GM18505 (cell line): ENCODE results near the gene OR10T2.
"Not testable (repeated sequence)": the region's sequence is repeated elsewhere in the genome, so short reads cannot be mapped to it uniquely, and the experiment has no call there.

Experiments used
- ATAC-seq: cut with Tn5 transposase; IDR thresholded peaks from one replicate; pipeline ENCODE4 v1.9.1; 2021; ENCODE audit not compliant: unreplicated experiment
- POLR2A ChIP-seq: IDR thresholded peaks from 4 replicates; pipeline ENCODE4 v1.6.1; 2011; ENCODE audit warnings: borderline replicate concordance; ENCODE audit not compliant: insufficient read depth, insufficient read length; ENCODE audit errors: extremely low read depth

The OR10T2 gene

DNA sequence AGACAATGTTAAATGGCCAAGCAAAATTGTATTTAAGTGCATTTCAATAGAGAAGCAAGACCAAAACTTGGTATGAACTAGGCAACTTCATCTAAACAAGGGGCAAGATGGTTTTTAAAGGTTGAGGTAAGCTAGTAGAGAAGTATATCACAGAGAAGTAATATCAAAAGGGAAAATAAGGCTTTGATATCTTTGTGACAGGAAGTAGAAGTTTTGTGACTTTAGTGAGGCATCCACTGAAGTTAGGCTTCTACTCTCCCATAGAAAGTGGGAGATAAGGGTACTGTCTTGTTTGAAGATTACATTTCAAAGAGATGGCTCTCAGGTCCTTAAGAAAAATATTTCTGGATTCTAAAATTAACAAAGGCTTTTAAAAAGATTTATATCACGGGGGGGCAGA, 8.9 kb downstream of the OR10T2 start:
- TF ChIP-seq POLR2A, result no peak
- no peak for ATAC-seq

DNA sequence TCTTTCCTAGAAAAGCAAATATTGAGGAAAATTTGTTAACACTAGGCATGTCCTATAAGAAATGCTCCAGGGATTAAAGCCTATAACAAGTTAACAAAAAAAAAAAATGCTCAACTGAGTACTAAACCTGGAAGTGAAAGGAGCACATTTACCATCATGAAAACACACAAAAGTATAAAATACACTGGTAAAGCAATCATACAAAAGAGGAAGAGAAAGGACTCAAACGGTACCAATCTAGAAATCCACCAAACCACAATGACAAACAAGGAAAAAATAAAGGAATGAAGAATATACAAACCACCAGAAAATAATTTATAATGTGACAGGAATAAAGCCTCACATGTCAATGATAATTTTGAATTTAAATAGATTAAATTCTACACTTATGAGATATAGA, 24.4 kb downstream of the OR10T2 start:
- no peak for ATAC-seq
- no peak for TF ChIP-seq POLR2A

DNA sequence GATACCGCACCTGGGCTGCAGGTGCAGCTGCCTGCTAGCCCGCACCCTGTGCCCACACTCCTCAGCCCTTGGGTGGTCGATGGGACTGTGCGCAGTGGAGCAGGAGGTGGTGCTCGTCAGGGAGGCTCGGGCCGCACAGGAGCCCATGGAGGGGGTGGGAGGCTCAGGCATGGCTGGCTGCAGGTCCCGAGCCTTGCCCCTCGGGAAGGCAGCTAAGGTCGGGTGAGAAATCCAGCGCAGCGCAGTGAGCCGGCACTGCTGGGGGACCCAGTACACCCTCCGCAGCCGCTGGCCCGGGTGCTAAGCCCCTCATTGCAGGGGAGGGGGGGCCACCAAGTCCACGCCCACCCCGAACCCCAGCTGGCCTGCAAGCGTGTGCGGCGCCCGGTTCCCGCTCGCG, 25.2 kb downstream of the OR10T2 start:
- not testable (repeated sequence) for ATAC-seq

- peak; percentile 88 for ATAC-seq
- no peak for TF ChIP-seq POLR2A
Observed at GRCh38 chr1:158371188-158371953, 27.9 kb downstream of the OR10T2 start.

GRCh38 chr1:158366783-158367182, 32.5 kb downstream of the OR10T2 start:
- no peak for ATAC-seq
- TF ChIP-seq POLR2A, result no peak

- no peak for TF ChIP-seq POLR2A
- no peak for ATAC-seq
Observed at GRCh38 chr1:158362941-158363340, 36.3 kb downstream of the OR10T2 start.

- no peak for ATAC-seq
- TF ChIP-seq POLR2A, result no peak
Observed at GRCh38 chr1:158362482-158362881, 36.8 kb downstream of the OR10T2 start.

- no peak for ATAC-seq
- no peak for TF ChIP-seq POLR2A
Observed at GRCh38 chr1:158357441-158357840, 41.8 kb downstream of the OR10T2 start.

DNA sequence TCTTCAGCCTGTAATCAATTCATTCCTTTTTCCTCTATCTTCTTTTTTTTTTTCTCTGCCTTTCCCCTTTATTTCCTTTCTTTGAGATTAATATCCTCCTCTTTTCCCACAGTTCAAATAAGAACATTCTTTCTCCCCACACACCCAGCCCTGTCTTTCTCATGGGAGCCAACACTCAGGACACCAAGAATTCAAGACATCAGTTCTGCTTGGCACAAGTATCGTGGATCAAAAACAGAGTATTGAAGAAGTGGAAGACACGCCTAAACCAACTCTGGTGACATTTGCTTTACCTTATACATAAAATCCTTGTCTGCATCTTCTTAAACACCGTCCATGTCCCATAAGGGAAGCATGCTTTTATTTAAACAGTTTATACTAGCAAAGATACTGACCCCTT, 42.6 kb downstream of the OR10T2 start:
- no peak for ATAC-seq
- TF ChIP-seq POLR2A, result no peak

- no peak for ATAC-seq
- TF ChIP-seq POLR2A, result no peak
Observed at GRCh38 chr1:158355773-158356285, 43.4 kb downstream of the OR10T2 start.

DNA sequence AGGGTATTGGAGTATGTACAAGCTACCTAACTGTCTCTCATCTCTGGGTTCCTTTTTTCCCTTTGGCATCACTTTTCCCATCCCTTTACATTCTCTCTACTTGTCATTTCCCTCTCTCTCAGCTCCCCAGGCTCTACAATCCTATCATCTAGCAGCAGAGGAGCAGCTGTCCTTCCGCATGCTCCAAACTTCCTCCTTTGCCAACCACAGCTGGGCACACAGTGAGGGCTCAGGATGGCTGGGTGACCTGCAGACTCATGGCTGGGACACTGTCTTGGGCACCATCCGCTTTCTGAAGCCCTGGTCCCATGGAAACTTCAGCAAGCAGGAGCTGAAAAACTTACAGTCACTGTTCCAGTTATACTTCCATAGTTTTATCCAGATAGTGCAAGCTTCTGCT, 45.0 kb downstream of the OR10T2 start:
- no peak for TF ChIP-seq POLR2A
- no peak for ATAC-seq

GRCh38 chr1:158353303-158354075, 45.8 kb downstream of the OR10T2 start, which contains the start of gene CD1E:
TSS of gene CD1E (plus strand) at chr1:158353894. CDS start at chr1:158353989, 95 bp downstream.
- no peak for TF ChIP-seq POLR2A
- ATAC-seq, result no peak

- ATAC-seq, result not testable (repeated sequence)
Observed at GRCh38 chr1:158348946-158349345, 50.3 kb downstream of the OR10T2 start.
